ENCODE results near the gene C12orf57.

C12orf57 gene

DNA sequence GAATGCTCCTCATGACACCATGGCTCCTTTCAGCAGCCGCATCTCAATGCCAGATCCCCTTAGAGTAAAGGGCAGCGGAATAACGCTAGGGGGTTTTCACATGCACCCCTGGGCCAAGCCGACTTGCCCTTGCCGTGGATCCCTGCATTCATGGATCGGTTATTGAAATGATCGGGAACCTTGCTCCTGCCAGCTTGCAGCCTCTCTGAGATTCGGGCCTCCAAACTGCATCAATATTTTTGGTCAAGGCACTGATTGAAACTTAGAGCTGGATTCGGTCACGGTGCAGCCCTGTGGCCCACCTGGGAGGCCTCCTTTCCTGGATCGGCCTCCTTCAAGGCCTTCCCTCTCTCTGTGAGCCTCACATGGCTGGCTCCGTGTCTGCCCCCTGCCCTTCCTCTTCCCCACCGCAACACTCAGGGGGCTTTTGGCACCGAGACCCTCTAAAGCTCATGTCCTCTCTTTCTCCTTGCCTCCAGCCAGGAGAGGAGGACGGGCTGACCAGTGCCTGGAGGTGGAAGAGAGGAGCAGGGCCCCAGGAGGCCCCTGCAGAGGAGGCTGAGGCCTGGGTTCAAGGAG, 9.1 kb downstream of the C12orf57 start:
- peak overlapping the region; percentile 79 for H3K4me3 ChIP-seq (ENCODE audit: low read depth, low read length)
- DNase-seq (ENCODE audit: low read depth), result no peak
- no peak for TF ChIP-seq MYC (IDR thresholded peaks at IDR 0.05; ENCODE audit: low read depth, low read length)
- TF ChIP-seq, protein P1, sequence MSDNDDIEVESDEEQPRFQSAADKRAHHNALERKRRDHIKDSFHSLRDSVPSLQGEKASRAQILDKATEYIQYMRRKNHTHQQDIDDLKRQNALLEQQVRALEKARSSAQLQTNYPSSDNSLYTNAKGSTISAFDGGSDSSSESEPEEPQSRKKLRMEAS (IDR thresholded peaks at IDR 0.05; ENCODE audit: low read depth, low read length), result no peak
- TF ChIP-seq, protein P2, sequence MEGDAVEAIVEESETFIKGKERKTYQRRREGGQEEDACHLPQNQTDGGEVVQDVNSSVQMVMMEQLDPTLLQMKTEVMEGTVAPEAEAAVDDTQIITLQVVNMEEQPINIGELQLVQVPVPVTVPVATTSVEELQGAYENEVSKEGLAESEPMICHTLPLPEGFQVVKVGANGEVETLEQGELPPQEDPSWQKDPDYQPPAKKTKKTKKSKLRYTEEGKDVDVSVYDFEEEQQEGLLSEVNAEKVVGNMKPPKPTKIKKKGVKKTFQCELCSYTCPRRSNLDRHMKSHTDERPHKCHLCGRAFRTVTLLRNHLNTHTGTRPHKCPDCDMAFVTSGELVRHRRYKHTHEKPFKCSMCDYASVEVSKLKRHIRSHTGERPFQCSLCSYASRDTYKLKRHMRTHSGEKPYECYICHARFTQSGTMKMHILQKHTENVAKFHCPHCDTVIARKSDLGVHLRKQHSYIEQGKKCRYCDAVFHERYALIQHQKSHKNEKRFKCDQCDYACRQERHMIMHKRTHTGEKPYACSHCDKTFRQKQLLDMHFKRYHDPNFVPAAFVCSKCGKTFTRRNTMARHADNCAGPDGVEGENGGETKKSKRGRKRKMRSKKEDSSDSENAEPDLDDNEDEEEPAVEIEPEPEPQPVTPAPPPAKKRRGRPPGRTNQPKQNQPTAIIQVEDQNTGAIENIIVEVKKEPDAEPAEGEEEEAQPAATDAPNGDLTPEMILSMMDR (IDR thresholded peaks at IDR 0.05; ENCODE audit: low read depth, low read length), result no peak
- TF ChIP-seq POLR2A (IDR thresholded peaks at IDR 0.05; ENCODE audit: extremely low read depth, insufficient read length), result no peak

DNA sequence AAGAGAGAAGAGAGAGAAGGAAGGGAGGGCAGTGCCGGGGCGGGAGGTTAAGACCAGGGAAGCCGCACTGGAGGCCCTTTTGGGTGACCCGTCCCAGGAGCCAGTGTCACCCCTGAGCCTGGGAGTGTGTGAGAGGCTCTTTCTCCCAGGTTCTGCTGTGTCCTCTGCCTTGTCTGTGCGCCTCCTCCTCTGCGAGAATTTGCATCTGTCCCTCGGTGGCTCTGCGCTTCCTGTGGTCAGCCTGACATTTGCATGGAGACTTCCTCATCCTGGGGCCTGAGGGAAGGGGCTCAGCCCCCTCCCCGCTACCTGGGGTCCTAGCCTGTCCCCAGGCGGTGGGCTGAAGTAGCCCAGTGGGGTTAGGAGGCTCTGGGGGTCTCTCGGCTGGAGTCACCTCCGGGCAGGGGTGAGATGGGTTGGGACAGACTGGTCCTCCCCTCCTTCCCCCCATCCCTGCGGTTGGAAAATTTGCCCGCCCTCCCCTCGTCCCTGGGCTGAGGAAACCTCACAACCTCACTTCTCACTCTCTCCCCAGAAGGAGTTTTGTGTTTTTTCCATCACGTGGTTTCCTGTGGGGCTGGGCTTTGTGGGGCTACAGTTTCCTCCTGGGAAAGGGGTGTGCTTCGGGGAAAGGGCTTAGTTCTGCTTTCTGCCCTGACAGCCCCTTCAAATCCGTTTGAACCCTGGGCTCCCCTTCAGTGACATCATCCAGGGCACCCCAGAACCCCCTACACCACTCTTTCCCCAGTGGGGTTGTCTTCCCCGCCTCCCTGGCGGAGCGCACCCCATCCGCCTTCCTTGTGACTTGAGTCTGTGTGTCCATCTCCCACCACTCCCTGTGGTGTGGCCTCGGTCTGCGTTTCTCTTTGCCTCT, 9.9 kb downstream of the C12orf57 start:
- DNase-seq (ENCODE audit: low read depth), result peak; percentile 95
- TF ChIP-seq, protein P2 (IDR thresholded peaks at IDR 0.05; ENCODE audit: low read depth, low read length), result no peak
- TF ChIP-seq, protein P1 (IDR thresholded peaks at IDR 0.05; ENCODE audit: low read depth, low read length), result peak; percentile 93
- TF ChIP-seq POLR2A (IDR thresholded peaks at IDR 0.05; ENCODE audit: extremely low read depth, insufficient read length) (peak; percentile 68), MYC (IDR thresholded peaks at IDR 0.05; ENCODE audit: low read depth, low read length) (peak; percentile 24)
- peak overlapping the region; percentile 79 for H3K4me3 ChIP-seq (ENCODE audit: low read depth, low read length)

DNA sequence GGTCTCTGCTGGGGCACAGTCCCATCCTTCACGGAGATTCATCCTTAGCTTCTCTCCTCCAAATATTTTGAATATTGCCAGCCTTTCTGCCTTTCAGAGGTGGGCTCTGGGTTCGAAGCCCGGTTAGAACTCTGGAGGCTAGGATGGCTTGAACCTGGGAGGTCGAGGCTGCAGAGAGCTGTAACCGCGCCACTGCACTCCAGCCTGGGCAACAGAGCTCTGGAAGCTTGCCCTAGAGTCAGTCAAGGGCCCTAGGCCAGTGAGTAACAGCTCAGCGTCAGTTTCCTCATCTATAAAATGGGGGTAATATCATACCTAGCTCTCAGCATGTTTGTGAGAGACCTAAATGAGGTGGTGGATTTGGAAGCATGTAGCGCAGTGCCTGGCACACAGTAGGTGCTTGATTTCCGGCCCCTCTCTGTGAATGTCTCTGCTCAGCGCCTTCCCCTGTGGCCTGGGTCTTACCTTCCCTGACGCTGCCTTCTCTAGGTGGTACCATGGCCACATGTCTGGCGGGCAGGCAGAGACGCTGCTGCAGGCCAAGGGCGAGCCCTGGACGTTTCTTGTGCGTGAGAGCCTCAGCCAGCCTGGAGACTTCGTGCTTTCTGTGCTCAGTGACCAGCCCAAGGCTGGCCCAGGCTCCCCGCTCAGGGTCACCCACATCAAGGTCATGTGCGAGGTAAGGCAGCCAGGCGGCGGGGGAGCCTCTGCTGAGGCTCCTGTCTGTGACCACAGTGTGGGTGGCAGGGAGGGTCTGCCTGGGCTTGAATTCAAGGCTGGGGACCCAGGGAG, 10.7 kb downstream of the C12orf57 start:
- no peak for DNase-seq (ENCODE audit: low read depth)
- H3K4me3 ChIP-seq (ENCODE audit: low read depth, low read length), result peak overlapping the region; percentile 47
- TF ChIP-seq, protein P2 (IDR thresholded peaks at IDR 0.05; ENCODE audit: low read depth, low read length), result no peak
- TF ChIP-seq POLR2A (IDR thresholded peaks at IDR 0.05; ENCODE audit: extremely low read depth, insufficient read length), result no peak
- TF ChIP-seq, protein P1 (IDR thresholded peaks at IDR 0.05; ENCODE audit: low read depth, low read length), result no peak
- no peak for TF ChIP-seq MYC (IDR thresholded peaks at IDR 0.05; ENCODE audit: low read depth, low read length)

DNA sequence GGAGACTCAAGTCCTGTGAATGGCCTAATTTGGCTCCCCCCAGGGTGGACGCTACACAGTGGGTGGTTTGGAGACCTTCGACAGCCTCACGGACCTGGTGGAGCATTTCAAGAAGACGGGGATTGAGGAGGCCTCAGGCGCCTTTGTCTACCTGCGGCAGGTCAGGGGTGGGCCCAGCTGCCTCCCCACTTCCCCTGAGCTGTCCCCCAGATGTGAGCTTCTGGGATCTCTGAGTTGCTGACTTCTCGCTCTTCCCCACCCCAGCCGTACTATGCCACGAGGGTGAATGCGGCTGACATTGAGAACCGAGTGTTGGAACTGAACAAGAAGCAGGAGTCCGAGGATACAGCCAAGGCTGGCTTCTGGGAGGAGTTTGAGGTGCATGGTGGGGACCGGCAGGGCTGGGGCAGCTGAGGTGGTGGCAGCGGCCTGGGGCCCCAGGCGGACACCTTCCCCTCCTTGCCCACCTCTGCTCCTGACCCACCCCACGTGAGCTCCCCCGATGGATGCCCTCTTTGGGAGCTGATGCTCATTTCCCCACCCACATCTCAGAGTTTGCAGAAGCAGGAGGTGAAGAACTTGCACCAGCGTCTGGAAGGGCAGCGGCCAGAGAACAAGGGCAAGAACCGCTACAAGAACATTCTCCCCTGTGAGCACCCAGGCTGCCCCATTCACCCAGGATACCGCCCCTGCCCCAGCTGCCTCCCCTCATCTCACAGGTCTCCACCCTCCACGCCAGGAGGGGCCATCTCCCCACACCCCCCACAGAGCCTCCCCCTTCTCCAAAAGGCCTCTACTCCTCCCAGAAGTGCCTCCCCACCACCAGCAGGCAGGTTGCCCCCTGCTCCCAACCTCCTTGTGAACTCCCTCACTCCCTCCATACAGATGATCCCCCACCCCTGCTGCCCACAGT, 11.5 kb downstream of the C12orf57 start:
- TF ChIP-seq POLR2A (IDR thresholded peaks at IDR 0.05; ENCODE audit: extremely low read depth, insufficient read length) (no peak), MYC (IDR thresholded peaks at IDR 0.05; ENCODE audit: low read depth, low read length) (no peak)
- TF ChIP-seq, protein P1 (IDR thresholded peaks at IDR 0.05; ENCODE audit: low read depth, low read length), result no peak
- TF ChIP-seq, protein P2 (IDR thresholded peaks at IDR 0.05; ENCODE audit: low read depth, low read length), result no peak
- DNase-seq (ENCODE audit: low read depth), result no peak
- H3K4me3 ChIP-seq (ENCODE audit: low read depth, low read length), result no peak overlapping the region

Data from NB4 (cell line).